Muscle of leg (tissue), 11 donors: ENCODE data around the gene EVI5L. TPM values are rescaled to one million over a fixed set of nuclear protein-coding genes. Genes with fewer than 3 reads are reported as not detected.

Experiments used
- DNase-seq: peaks from one replicate; pipeline ENCODE4 v3.0.0; 2013
- H3K27ac ChIP-seq: one replicate; pipeline ENCODE4 v1.5.1; 2013; ENCODE audit warnings: mild to moderate bottlenecking, low read length, control low read depth
- H3K27me3 ChIP-seq: one replicate; pipeline ENCODE4 v1.6.1; 2013; ENCODE audit warnings: low read length; ENCODE audit not compliant: control insufficient read depth, insufficient read depth
- H3K36me3 ChIP-seq: one replicate; pipeline ENCODE4 v1.6.1; 2013; ENCODE audit warnings: low read length; ENCODE audit not compliant: control insufficient read depth, insufficient read depth
- H3K4me1 ChIP-seq: one replicate; pipeline ENCODE4 v1.6.1; 2013; ENCODE audit warnings: low read length; ENCODE audit not compliant: control insufficient read depth, insufficient read depth
- H3K4me3 ChIP-seq: one replicate; pipeline ENCODE4 v1.5.1; 2013; ENCODE audit warnings: low read length, control low read depth
- H3K9me3 ChIP-seq: replicated peaks from 2 replicates; pipeline ENCODE4 v1.6.1; 2013; ENCODE audit warnings: low read depth, low read length; ENCODE audit not compliant: control insufficient read depth
- WGBS: methylation state at CpG from one replicate; pipeline ENCODE4 v1.1.5; 2013; ENCODE audit warnings: missing lambda C conversion rate; ENCODE audit not compliant: insufficient coverage; 5-methylcytosine and 5-hydroxymethylcytosine counted together
- polyA plus RNA-seq, 8 donors: library from polyadenylated mRNA; unstranded; fragments of 120-200 nt; gene quantifications; one replicate each; pipeline versions ENCODE4 v1.2.1 to v1.2.3, GENCODE V29; 2013; ENCODE audit warnings: inconsistent platforms in 1 of 8, low replicate concordance in 1 of 8; ENCODE audit not compliant: insufficient read length in 8 of 8, insufficient read depth in 1 of 8
- total RNA-seq: library from RNA; stranded (reverse); fragments of 120-200 nt; gene quantifications from one replicate; pipeline ENCODE4 v1.2.4, GENCODE V29; 2013

EVI5L gene
- total and polyA plus RNA-seq, 9 donors = 8.7 to 20.0 (median 15.3) TPM

DNA sequence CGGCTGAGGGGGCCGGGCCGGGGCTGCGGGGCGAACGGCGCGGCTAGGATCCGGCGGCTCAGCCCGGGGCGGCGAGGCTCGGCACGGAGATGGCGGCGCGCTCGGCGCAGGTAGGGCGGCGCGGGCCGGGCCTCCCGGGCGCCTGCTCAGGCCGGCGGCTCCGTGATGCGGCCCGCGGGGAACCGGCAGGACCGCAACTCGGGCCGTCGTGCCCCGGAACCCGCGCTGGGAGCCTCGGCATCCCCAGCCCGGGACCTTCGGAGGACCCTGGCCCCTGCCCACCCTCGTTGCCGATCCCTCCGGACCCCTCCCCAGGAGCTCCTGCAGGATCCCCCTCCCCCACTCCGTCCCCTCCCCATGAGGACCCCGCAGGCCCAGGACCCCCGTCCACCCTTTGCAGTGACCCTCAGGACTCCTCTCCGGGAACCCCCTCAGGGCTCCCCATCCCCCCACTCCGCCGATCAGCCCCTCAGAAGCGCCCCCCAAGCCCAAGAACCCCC is 304 bp downstream of the EVI5L start:
- H3K9me3 ChIP-seq = no peaks in the 10 kb centered on the region

DNA sequence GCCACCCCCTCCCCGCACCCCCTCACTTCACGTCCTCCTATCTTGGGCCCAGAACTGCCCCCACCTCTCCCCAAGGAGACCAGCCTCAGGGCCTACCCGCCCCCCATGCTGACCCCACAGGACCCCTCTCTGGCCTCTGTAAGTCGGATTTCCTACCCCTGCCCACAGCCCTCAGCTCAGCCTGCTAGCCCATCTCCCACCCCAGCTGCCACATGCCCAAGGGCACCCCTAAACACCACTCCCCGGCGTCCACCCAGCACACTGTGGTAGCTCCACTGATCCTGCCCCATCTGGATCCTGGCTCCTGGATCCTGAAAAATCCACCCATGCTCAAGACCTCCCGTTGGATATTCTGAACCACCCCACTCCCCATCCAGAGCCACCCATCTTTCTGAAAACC is 805 bp downstream of the EVI5L start:
- Histone ChIP-seq H3K27ac (no peak overlapping the region), H3K36me3 (no peaks in the 10 kb centered on the region), H3K27me3 (no peaks in the 10 kb centered on the region), H3K4me3 (peak overlapping the region; percentile 52), H3K4me1 (peaks cover 42% of the 10 kb centered on the region), H3K9me3 (no peaks in the 10 kb centered on the region)
- 28% methylated on average over 6 of the region's 7 CpGs for WGBS
- no peak for DNase-seq

More for the DNA sequence above, 304 bp downstream of the EVI5L start:
- Histone ChIP-seq H3K27me3 (no peaks in the 10 kb centered on the region), H3K4me3 (peak overlapping the region; percentile 52), H3K36me3 (no peaks in the 10 kb centered on the region), H3K27ac (no peak overlapping the region), H3K4me1 (peaks cover 42% of the 10 kb centered on the region)
- peak; percentile 29 for DNase-seq
- WGBS = under 1% methylated on average over 49 of the region's 53 CpGs

DNA sequence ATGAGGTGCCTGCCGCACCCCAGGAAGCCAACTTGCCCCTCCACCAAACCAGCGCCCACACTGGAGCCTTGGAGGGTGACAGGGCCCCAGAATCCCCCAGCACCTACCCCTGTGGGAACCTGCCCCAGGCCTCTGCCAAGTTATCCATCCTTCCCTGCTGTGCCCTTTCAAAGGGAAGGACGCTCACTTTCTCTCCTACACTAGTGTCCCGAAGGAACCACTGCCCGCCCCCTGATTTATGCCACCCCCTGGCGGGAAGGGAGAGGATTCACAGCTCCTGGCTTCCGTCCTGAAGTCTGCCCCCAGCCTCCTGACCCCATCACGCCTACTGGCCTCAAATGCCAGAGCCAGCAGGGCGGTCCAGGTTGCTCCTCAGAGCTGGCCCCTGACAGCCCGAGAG is 1.4 kb downstream of the EVI5L start:
- H3K4me3 ChIP-seq = no peak overlapping the region
- peak; percentile 23 for DNase-seq
- H3K36me3 ChIP-seq = no peaks in the 10 kb centered on the region
- no peaks in the 10 kb centered on the region for H3K27me3 ChIP-seq
- no peak overlapping the region for H3K27ac ChIP-seq
- no peaks in the 10 kb centered on the region for H3K9me3 ChIP-seq
- 61% methylated on average over 2 of the region's 10 CpGs for WGBS
- peaks cover 42% of the 10 kb centered on the region for H3K4me1 ChIP-seq

DNA sequence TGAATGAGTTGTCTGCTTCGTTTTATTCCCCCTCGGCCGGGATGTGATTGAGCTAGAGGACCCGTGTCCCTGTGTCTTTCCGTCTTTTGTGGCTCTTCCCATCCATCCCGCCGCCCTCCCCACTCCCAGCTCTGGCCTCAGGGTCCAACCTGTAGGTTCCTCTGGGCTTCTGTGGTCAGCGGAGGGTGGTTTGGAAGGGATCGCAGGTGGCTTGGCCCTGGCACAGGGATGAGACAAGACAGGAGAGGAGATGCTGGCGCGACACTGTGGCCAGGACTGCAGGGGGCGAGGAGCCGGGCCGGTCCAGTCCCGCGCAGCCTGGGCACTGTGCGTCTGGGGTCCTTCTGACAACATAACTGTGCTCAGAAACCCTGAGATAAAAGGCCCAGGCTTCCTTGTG is 2.0 kb downstream of the EVI5L start:
- Histone ChIP-seq H3K36me3 (no peaks in the 10 kb centered on the region), H3K9me3 (no peaks in the 10 kb centered on the region), H3K4me1 (peaks cover 42% of the 10 kb centered on the region), H3K4me3 (no peak overlapping the region), H3K27ac (no peak overlapping the region), H3K27me3 (no peaks in the 10 kb centered on the region)
- WGBS = 91% methylated on average over 10 of the region's 17 CpGs
- DNase-seq = no peak

DNA sequence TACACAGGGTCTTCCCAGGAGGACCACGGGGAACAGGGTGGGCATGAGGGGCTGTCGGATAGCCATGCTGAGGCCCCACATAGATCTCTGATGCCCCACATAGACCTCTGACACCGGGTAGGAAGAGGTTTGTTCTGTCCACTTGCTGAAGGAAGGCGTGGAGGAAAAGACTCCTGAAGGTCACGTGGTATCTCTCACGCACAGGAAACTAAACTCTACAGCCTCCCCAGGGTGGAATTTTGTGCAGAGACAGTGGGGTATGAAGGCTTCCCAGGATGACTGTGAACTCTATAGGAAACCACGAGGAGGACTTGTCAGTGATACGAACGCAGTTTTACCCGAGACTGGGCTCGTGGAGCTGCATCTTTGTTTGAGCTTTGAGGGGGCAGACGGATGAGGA is 2.8 kb downstream of the EVI5L start:
- peak; percentile 32 for DNase-seq
- no peaks in the 10 kb centered on the region for H3K27me3 ChIP-seq
- H3K4me3 ChIP-seq = no peak overlapping the region
- H3K9me3 ChIP-seq = no peaks in the 10 kb centered on the region
- H3K4me1 ChIP-seq = peaks cover 42% of the 10 kb centered on the region
- peak overlapping the region; percentile 24 for H3K27ac ChIP-seq
- H3K36me3 ChIP-seq = no peaks in the 10 kb centered on the region
- 50% methylated on average over 4 of the region's 12 CpGs for WGBS

DNA sequence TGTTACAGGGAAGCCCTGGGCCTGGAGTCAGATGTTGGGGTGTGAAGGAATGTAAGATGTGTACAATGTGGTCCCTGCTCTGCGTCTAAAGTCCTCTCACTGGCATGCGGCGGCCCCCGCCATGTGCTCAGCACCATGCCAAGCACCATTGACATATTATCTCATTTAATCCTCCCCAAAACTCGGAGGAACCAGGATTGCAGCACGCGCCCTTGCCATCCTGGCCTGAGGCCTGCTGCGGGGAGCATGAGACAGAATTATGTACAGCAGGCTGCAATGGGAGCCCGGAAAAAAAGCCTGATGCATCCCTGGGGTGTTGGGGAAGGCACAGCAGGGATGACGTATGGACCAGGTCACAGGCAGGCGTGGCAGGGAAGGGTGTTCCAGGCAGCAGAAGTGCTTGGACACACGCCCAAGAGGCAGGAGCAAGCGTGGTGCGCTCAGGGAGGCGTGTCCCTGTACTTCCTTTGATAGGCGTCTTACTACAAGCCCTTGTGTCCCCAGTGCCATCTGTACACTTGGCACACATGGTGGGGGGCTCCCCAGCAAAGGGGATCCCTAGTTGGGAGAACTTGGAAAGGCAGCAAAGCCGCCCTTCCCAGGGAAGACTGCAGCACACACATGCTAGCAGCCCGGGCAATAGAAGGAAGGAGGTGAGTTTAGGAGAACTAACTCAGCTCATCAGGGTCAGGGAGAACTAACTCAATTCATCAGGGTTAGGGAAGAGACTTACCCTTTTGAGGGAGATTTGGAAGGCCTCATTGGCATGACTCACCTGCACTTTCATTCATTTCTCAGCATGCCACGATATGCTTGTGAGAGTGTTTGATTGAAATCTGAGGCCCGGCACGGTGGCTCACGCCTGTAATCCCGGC is 3.4 kb downstream of the EVI5L start:
- H3K27me3 ChIP-seq = no peaks in the 10 kb centered on the region
- H3K4me1 ChIP-seq = peaks cover 41% of the 10 kb centered on the region
- peak; percentile 64 for DNase-seq
- H3K36me3 ChIP-seq = no peaks in the 10 kb centered on the region
- 61% methylated on average over 15 of the region's 23 CpGs for whole genome bisulfite sequencing
- no peak overlapping the region for H3K4me3 ChIP-seq
- no peaks in the 10 kb centered on the region for H3K9me3 ChIP-seq
- peak overlapping the region; percentile 24 for H3K27ac ChIP-seq

DNA sequence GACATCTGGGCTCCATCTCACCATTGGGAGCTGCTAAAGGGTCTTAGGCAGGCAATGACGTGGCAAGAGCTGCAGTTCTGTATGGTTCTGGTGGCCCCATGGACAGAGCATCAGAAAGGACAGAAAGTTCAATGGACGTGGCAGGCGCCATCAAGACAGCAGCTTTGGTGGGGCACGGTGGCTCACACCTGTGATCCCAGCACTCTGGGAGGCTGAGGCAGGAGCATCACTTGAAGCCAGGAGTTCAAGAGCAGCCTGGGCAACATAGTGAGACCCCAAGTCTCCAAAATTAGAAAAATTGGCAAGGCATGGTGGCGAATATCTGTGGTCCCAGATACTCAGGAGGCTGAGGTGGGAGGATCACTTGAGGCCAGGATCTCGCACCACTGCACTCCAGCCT is 9.5 kb downstream of the EVI5L start:
- H3K9me3 ChIP-seq = no peaks in the 10 kb centered on the region
- DNase-seq = no peak
- no peak overlapping the region for H3K4me3 ChIP-seq
- H3K27me3 ChIP-seq = no peaks in the 10 kb centered on the region
- no peaks in the 10 kb centered on the region for H3K36me3 ChIP-seq
- H3K4me1 ChIP-seq = no peaks in the 10 kb centered on the region
- WGBS = 91% methylated on average over 4 of the region's 6 CpGs
- no peak overlapping the region for H3K27ac ChIP-seq

DNA sequence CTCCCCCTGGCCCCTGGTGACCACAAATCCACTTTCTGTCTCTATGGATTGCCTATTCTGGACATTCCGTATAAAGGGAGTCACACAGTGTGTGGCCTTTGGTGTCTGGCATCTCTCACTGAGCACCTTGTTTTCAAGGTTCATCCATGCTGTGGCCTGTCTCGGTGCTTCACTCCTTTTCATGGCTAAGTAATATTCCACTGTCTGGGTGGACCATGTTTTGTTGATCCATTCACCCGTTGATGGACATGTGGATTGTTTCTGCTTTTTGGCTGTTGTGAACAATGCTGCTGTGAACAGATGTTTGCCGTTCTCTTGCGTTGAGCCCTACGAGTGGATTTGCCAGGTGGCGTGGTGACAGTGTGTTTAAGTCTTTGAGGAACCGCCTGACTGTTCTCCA is 10.6 kb downstream of the EVI5L start:
- no peak for DNase-seq
- Histone ChIP-seq H3K27ac (no peak overlapping the region), H3K4me3 (no peak overlapping the region), H3K27me3 (no peaks in the 10 kb centered on the region), H3K36me3 (no peaks in the 10 kb centered on the region), H3K9me3 (no peaks in the 10 kb centered on the region), H3K4me1 (no peaks in the 10 kb centered on the region)
- 100% methylated on average over 2 of the region's 8 CpGs for WGBS

DNA sequence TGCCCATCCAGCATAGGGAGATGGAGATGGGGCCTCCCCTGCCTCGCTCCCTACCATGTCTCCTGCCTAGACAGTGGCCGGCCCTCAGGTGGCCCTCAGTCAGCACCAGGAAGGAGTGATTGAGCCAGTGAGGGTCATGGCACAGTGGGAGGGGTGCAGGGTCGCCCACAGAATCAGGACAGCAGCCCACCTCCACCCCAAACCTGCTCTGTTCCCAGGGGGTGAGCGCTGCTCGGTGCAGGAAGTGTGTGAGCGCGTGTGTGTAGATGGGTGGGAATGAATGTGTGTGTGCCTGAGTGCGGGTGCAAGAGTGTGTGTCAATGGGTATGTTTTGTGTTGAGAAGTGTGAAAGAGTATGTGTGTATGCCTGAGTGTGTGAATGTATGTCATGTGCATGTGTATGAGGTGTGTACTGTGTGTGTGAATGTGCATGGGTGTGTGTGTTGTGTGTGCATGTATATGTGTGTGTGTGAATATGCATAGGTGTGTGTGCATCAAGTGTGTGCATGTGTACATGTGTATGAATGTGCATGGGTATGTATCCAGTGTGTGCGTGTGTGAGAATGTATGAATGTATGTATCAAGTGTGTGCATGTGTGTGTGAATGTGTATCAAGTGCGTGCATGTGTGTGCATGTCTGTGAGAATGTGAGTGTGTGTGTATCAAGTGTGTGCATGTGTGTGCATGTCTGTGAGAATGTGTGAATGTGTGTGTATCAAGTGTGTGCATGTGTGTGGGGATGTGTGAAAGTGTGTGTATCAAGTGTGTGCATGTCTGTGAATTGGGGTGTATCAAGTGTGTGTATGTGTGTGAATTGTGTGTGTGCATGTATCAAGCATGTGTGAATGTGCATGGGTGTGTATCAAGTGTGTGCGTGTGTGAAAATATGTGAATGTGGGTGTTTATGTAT is 12.0 kb downstream of the EVI5L start:
- Histone ChIP-seq H3K27me3 (no peaks in the 10 kb centered on the region), H3K4me1 (no peaks in the 10 kb centered on the region), H3K4me3 (no peak overlapping the region), H3K27ac (no peak overlapping the region), H3K36me3 (no peaks in the 10 kb centered on the region), H3K9me3 (no peaks in the 10 kb centered on the region)
- WGBS = 85% methylated on average over 8 of the region's 11 CpGs
- DNase-seq = no peak
